AG10803 (cell line): ENCODE measurements around the gene BEND7.

ENCODE experiments used
- DNase-seq: peaks from one replicate; pipeline ENCODE4 v3.0.0; 2010; ENCODE audit warnings: low read depth
- H3K4me3 ChIP-seq: 2 replicates; pipeline ENCODE4 v1.5.1; 2011; ENCODE audit warnings: mild to moderate bottlenecking, low read length, control low read depth
- CTCF ChIP-seq: conservative IDR thresholded peaks from 2 replicates; pipeline ENCODE4 v1.5.1; 2011; ENCODE audit warnings: mild to moderate bottlenecking, low read length, control low read depth, inconsistent platforms

BEND7 gene

GRCh38 chr10:13399752-13400151 lies 129.1 kb downstream of the BEND7 start:
- DNase-seq, result no peak
- H3K4me3 ChIP-seq, result no peak overlapping the region
- no peak for TF ChIP-seq CTCF

GRCh38 chr10:13399236-13399635 lies 129.6 kb downstream of the BEND7 start:
- TF ChIP-seq CTCF, result no peak
- no peak for DNase-seq
- H3K4me3 ChIP-seq, result no peak overlapping the region

- H3K4me3 ChIP-seq, result no peak overlapping the region
- no peak for TF ChIP-seq CTCF
- no peak for DNase-seq
Measured at GRCh38 chr10:13397052-13397451, 131.8 kb downstream of the BEND7 start.

GRCh38 chr10:13396369-13396768 lies 132.4 kb downstream of the BEND7 start:
- H3K4me3 ChIP-seq, result no peak overlapping the region
- no peak for DNase-seq
- no peak for TF ChIP-seq CTCF

- no peak overlapping the region for H3K4me3 ChIP-seq
- no peak for TF ChIP-seq CTCF
Measured at GRCh38 chr10:13395540-13395939, 133.3 kb downstream of the BEND7 start.

GRCh38 chr10:13393640-13394039 lies 135.2 kb downstream of the BEND7 start:
- no peak overlapping the region for H3K4me3 ChIP-seq
- DNase-seq, result no peak
- no peak for TF ChIP-seq CTCF

More at GRCh38 chr10:13395540-13395939, 133.3 kb downstream of the BEND7 start:
- no peak for DNase-seq

- H3K4me3 ChIP-seq, result no peak overlapping the region
- no peak for TF ChIP-seq CTCF
- DNase-seq, result no peak
Measured at GRCh38 chr10:13392701-13393100, 136.1 kb downstream of the BEND7 start.
